BLaER1 treated with 17β-estradiol and CSF1 and Interleukin-3, amounts not matched to agents 10 nM and 100 nM (cell line): ENCODE data around the gene RAB20.
"Not testable (repeated sequence)": the region's sequence is repeated elsewhere in the genome, so short reads cannot be mapped to it uniquely, and the experiment has no call there.

Source experiments
- H3K27ac ChIP-seq, 11 experiments: shearing (Covaris generic); formaldehyde crosslinking; 2 replicates each; pipeline ENCODE4 v1.8.1; 2022
- H3K27me3 ChIP-seq, 11 experiments: shearing (Covaris generic); formaldehyde crosslinking; 2 replicates each; pipeline ENCODE4 v1.8.1; 2022
- H3K36me3 ChIP-seq, 11 experiments: shearing (Covaris generic); formaldehyde crosslinking; 2 replicates each; pipeline ENCODE4 v1.8.1; 2022
- H3K4me1 ChIP-seq, 10 experiments: shearing (Covaris generic); formaldehyde crosslinking; 2 replicates each; pipeline ENCODE4 v1.8.1; 2022
- H3K4me2 ChIP-seq, 11 experiments: shearing (Covaris generic); formaldehyde crosslinking; 2 replicates each; pipeline ENCODE4 v1.8.1; 2022
- H3K4me3 ChIP-seq, 10 experiments: shearing (Covaris generic); formaldehyde crosslinking; 2 replicates each; pipeline ENCODE4 v1.8.1; 2022
- H3K9ac ChIP-seq, 11 experiments: shearing (Covaris generic); formaldehyde crosslinking; 2 replicates each; pipeline ENCODE4 v1.8.1; 2022
- H3K9me3 ChIP-seq, 11 experiments: shearing (Covaris generic); formaldehyde crosslinking; replicated peaks in 1 of 11; 2 replicates each; pipeline ENCODE4 v1.8.1; 2022
- H4K20me1 ChIP-seq, 11 experiments: shearing (Covaris generic); formaldehyde crosslinking; 2 replicates each; pipeline ENCODE4 v1.8.1; 2022
- Cebpa-rat ChIP-seq, 11 experiments: shearing (Covaris generic); IDR thresholded peaks; 2 replicates each; pipeline ENCODE4 v1.8.1; 2022

Gene RAB20

DNA sequence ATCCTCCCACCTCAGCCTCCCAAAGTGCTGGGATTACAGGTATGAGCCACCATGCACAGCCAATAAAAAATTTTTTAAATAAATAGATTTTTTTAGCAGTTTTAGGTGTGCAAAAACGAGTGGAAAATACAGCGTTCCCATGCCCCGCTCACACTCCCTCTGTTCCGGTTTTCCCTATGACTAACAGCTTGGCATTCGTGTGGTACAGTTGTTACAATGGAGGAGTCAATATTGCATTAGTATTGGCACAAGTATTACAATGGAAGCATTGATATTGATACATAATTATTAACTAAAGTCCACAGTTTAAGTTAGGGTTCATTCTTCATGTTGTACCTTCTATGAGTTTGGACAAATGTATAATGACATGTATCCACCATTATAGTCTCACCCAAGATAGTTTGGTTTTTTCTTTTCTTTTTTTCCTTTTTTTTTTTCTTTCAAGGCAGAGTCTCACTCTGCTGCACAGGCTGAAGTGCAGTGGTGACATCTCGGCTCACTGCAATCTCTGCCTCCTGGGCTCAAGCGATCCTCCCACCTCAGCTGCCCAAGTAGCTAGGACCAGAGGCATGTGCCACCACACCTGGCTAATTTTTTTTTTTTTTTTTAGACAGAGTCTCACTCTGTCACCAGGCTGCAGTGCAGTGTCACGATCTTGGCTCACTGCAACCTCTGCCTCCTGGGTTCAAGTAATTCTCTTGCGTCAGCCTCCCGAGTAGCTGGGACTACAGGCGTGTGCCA is 15.4 kb upstream of the RAB20 start:
- Histone ChIP-seq H3K4me1 (peaks cover 41 to 77% (median 65%) of the 10 kb centered on the region in 10 experiments), H3K27ac (no peak overlapping the region), H3K4me2 (0 out of 22 replicates have a peak overlapping the region, but pooled peaks of 1 of the 11 experiments have one; percentile 78), H3K9me3 (no peaks in the 10 kb centered on the region), H4K20me1 (peaks cover 0 to 7% (median 0%) of the 10 kb centered on the region in 11 experiments; a peak in 2 of 22 replicates), H3K36me3 (no peaks in the 10 kb centered on the region), H3K27me3 (no peaks in the 10 kb centered on the region), H3K9ac (no peak overlapping the region), H3K4me3 (no peak overlapping the region)
- TF ChIP-seq Cebpa-rat (IDR thresholded peaks at IDR 0.05): no peak

DNA sequence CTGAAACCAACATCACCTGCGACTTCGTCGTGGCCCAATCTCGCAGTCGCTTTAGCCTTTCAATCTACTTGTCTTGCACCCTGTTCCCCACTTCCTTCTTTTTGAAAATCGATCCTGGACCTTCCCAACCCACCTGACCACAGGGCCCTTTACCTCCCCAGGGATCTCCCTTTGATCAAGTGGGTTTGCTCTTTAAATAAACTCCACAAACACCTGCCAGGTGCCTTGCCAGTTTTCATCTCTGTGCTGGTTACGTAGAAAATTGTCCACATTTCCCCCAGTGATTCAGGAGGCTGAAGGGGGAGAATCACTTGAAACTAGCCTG is 14.5 kb upstream of the RAB20 start:
- Histone ChIP-seq H3K4me3 (no peak overlapping the region), H3K27me3 (0 out of 22 replicates have a peak, but pooled peaks cover 0 to under 1% (median 0%) of the 10 kb centered on the region in 11 experiments), H3K36me3 (no peaks in the 10 kb centered on the region), H3K4me2 (peak overlapping the region; percentile 65 to 86 (median 78)), H3K9me3 (no peaks in the 10 kb centered on the region), H4K20me1 (peaks cover 0 to 7% (median 0%) of the 10 kb centered on the region in 11 experiments; a peak in 2 of 22 replicates), H3K4me1 (peaks cover 34 to 70% (median 57%) of the 10 kb centered on the region in 10 experiments), H3K9ac (no peak overlapping the region), H3K27ac (no peak overlapping the region)
- no peak for TF ChIP-seq Cebpa-rat (IDR thresholded peaks at IDR 0.05)

DNA sequence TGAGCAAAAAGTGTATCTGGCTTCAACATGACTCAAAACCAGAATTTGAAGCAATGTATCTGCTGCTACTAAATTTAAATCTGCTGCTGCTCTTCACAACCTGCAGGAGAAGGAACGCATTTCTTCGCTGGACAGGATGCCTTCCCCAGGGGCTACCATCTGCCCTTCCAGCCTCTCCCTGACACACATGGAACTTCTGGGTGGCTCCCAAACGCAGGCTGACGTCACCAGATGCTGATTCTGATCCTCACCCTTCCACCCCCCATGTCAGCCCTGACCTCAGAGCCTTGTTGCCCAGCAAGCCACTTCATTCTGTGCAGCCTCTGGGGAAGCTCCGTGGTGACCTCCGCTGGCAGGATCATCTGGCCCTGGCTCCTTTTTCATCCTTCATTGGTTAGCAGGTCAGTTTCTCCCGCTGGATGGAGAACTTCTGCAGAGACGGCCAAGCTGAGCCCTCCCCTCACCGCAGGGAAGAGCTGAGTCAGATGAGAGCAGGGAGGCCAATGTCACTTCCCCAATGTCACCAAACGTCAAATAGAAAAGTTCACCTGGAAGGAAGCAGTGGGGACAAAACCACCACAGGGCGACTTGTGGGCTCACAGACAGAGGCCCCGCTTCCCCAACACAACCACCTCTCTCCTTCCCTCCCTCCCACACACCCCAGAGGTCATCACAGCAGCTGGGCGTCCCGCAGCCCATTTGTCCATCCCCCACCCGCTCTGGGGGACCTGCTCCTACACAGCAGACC is 14.0 kb upstream of the RAB20 start:
- H4K20me1 ChIP-seq: peaks cover 0 to 7% (median 0%) of the 10 kb centered on the region in 11 experiments; a peak in 2 of 22 replicates
- peak overlapping the region; percentile 65 to 86 (median 78) for H3K4me2 ChIP-seq
- no peaks in the 10 kb centered on the region for H3K9me3 ChIP-seq
- H3K27ac ChIP-seq: no peak overlapping the region
- peak overlapping the region in 1 of 10 experiments; percentile 29; a peak in 2 of 20 replicates for H3K4me3 ChIP-seq
- H3K27me3 ChIP-seq: 0 out of 22 replicates have a peak, but pooled peaks cover 0 to 4% (median 0%) of the 10 kb centered on the region in 11 experiments
- no peaks in the 10 kb centered on the region for H3K36me3 ChIP-seq
- no peak overlapping the region for H3K9ac ChIP-seq
- TF ChIP-seq Cebpa-rat (IDR thresholded peaks at IDR 0.05): no peak
- peaks cover 34 to 64% (median 52%) of the 10 kb centered on the region in 10 experiments for H3K4me1 ChIP-seq

DNA sequence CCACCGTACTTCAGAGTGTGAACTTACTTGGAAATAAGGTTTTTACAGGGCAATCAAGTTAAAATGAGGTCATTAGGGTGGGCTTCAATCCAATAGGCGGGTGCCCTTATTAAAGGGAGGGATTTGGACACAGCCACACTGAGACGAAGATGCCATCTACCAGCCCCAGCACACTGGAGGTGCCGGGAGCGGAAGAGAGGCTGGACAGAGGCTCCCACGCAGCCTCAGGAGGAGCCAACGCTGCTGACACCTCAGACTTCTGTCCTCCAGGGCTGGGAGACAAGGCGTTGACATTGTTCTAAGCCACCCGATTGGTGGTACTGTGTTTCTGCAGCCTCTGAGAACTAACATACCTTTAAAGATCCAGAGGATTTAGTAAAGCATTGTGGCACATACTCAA is 12.6 kb upstream of the RAB20 start:
- no peak overlapping the region for H3K9ac ChIP-seq
- TF ChIP-seq Cebpa-rat (IDR thresholded peaks at IDR 0.05): no peak
- no peak overlapping the region for H3K4me3 ChIP-seq
- H4K20me1 ChIP-seq: peaks cover 0 to 7% (median 0%) of the 10 kb centered on the region in 11 experiments; a peak in 2 of 22 replicates
- H3K27me3 ChIP-seq: 0 out of 22 replicates have a peak, but pooled peaks cover 0 to 4% (median 0%) of the 10 kb centered on the region in 11 experiments
- H3K9me3 ChIP-seq: no peaks in the 10 kb centered on the region
- H3K36me3 ChIP-seq: no peaks in the 10 kb centered on the region
- H3K4me1 ChIP-seq: peaks cover 34 to 51% (median 40%) of the 10 kb centered on the region in 10 experiments
- peak overlapping the region in 4 of 11 experiments; percentile 76 to 83 (median 80); a peak in 6 of 22 replicates for H3K4me2 ChIP-seq
- no peak overlapping the region for H3K27ac ChIP-seq

DNA sequence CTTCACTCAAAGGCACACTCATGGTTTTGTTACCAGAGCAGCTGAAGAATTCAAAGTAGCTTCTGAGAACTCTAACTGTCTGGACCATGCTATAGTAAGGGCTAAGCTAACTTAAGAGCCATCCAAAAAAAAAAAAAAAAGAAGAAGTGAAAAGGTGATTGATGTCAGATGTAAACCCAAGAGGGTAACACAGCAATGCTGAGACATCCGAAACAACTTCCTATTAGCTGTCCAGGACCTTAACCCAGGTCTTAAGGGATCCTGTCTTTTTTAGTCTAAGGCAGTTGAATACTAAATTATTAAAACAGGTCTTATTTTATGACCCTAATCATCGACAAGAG is 11.2 kb upstream of the RAB20 start:
- H3K27me3 ChIP-seq: 0 out of 22 replicates have a peak, but pooled peaks cover 0 to 4% (median 0%) of the 10 kb centered on the region in 11 experiments
- no peaks in the 10 kb centered on the region for H3K9me3 ChIP-seq
- H3K27ac ChIP-seq: no peak overlapping the region
- H3K4me2 ChIP-seq: peak overlapping the region; percentile 34 to 82 (median 78)
- H4K20me1 ChIP-seq: peaks cover 0 to 7% (median 0%) of the 10 kb centered on the region in 11 experiments; a peak in 3 of 22 replicates
- 0 out of 22 replicates have a peak overlapping the region, but pooled peaks of 1 of the 11 experiments have one; percentile 6 for H3K9ac ChIP-seq
- peaks cover 34 to 48% (median 39%) of the 10 kb centered on the region in 10 experiments for H3K4me1 ChIP-seq
- peaks cover 0 to 10% (median 0%) of the 10 kb centered on the region in 11 experiments; a peak in 3 of 22 replicates for H3K36me3 ChIP-seq
- no peak overlapping the region for H3K4me3 ChIP-seq
- no peak for TF ChIP-seq Cebpa-rat (IDR thresholded peaks at IDR 0.05)

DNA sequence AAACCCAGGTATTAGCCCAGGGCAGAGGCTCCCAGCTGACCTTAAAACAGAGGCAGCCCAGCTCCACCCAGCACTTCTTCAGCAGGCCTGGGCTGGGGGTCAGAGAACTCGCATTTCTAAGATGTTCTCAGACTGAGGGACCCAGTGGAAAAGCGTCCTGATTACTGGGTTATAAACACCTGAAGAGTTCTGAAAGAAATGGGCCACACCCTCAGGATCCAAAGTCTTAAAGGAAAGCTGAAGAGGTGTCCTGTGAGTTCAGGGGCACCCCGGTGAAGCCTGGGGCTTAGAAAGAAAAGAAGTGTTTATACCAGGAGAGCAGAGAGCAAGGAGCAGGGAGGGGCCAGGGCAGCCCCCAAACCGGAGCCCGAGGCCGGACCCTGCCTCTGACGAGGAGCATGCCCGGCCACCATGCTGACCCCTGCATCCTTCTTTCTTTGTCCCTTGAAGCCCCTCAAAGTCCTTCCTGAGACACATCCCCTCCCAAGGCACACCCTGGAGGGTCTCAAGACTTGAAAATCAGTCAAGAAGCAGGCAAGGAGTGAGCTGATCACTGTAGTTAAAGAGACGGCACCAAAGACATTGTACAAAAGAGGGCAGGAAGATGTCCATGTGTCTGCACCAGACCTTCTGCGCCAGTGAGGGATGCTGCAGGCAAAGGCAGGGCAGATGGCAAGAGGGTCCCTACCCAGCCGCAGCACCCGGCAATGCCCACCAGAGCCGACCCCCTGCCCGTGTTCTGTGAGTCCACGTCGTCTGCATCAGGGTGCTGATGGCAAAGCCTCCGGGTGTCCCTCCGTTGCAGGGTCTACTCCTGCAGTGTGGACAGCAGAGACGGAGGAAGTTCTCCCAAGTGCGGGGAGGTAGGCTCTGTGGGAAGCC is 10.6 kb upstream of the RAB20 start:
- H3K9me3 ChIP-seq: no peaks in the 10 kb centered on the region
- 0 out of 22 replicates have a peak, but pooled peaks cover 0 to 4% (median 0%) of the 10 kb centered on the region in 11 experiments for H3K27me3 ChIP-seq

DNA sequence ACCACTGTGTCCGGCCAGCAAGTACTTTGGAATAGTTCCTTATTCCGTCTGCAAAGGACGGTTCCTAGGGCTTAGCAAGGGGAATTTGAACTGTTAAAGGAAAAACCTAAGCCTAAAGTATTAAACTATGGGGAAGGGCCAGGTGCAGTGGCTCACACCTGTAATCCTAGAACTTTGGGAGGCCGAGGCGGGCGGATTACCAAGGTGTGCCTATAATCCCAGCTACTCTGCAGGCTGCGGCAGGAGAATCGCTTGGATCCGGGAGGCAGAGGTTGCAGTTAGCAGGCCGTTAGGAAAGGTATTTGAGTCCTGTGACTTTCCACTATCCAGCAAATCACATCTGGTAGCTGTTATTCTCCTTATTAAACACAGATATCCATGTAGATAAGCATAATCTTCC is 9.4 kb upstream of the RAB20 start:
- no peak for TF ChIP-seq Cebpa-rat (IDR thresholded peaks at IDR 0.05)
- Histone ChIP-seq H3K9me3 (no peaks in the 10 kb centered on the region), H3K27me3 (0 out of 22 replicates have a peak, but pooled peaks cover 0 to 4% (median 0%) of the 10 kb centered on the region in 11 experiments), H3K4me1 (peaks cover 29 to 41% (median 34%) of the 10 kb centered on the region in 10 experiments), H3K4me2 (no peak overlapping the region), H3K36me3 (peaks cover 0 to 27% (median 0%) of the 10 kb centered on the region in 11 experiments; a peak in 4 of 22 replicates), H4K20me1 (peaks cover 0 to 15% (median 0%) of the 10 kb centered on the region in 11 experiments; a peak in 4 of 22 replicates), H3K9ac (no peak overlapping the region), H3K4me3 (no peak overlapping the region), H3K27ac (no peak overlapping the region)

More for the DNA sequence above, 10.6 kb upstream of the RAB20 start:
- Histone ChIP-seq H4K20me1 (peaks cover 0 to 7% (median 0%) of the 10 kb centered on the region in 11 experiments; a peak in 4 of 22 replicates), H3K4me3 (no peak overlapping the region), H3K4me2 (peak overlapping the region; percentile 34 to 82 (median 78)), H3K9ac (0 out of 22 replicates have a peak overlapping the region, but pooled peaks of 1 of the 11 experiments have one; percentile 23), H3K36me3 (peaks cover 0 to 16% (median 0%) of the 10 kb centered on the region in 11 experiments; a peak in 3 of 22 replicates), H3K27ac (no peak overlapping the region), H3K4me1 (peaks cover 34 to 48% (median 39%) of the 10 kb centered on the region in 10 experiments)
- TF ChIP-seq Cebpa-rat (IDR thresholded peaks at IDR 0.05): no peak

DNA sequence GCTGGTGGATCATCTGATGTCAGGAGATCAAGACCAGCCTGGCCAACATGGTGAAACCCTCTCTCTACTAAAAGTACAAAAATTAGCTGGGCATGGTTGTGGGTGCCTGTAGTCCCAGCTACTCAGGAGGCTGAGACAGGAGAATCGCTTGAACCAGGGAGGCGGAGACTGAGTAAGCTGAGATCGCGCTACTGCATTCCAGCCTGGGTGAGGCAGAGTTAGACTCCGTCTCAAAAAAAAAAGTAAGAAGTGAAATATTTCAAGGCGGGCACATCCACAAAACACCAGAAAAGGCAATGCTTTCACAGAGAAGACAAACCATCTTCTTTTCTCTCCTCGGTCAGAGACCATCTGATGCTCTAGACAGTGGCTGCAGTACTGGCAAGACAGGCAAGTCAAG is 8.4 kb upstream of the RAB20 start:
- H3K27me3 ChIP-seq: not testable (repeated sequence)

More for the DNA sequence above, 8.4 kb upstream of the RAB20 start:
- H3K4me3 ChIP-seq, H3K9me3 ChIP-seq, H3K9ac ChIP-seq, H3K4me2 ChIP-seq, H3K27ac ChIP-seq: not testable (repeated sequence)
- Histone ChIP-seq H3K36me3 (peaks cover 0 to 32% (median under 1%) of the 10 kb centered on the region in 11 experiments; a peak in 5 of 22 replicates), H4K20me1 (peaks cover 0 to 24% (median 0%) of the 10 kb centered on the region in 11 experiments; a peak in 4 of 22 replicates), H3K4me1 (peaks cover 20 to 41% (median 25%) of the 10 kb centered on the region in 10 experiments)
